Sigmoid colon (tissue), 7 donors: ENCODE results near the gene KIR2DL3. TPM values are rescaled to one million over a fixed set of nuclear protein-coding genes. Genes with fewer than 3 reads are reported as not detected.

Experiments
- DNase-seq: peaks from one replicate; pipeline ENCODE4 v3.0.0-alpha.2; 2019
- H3K27ac ChIP-seq, 4 donors: fragments of 200-600 bp; sonication (generic); one replicate each; pipeline ENCODE4 v1.5.1; 2016 to 2019; ENCODE audit warnings: mild to moderate bottlenecking in 1 of 4
- H3K27me3 ChIP-seq, 3 donors: fragments of 200-600 bp; sonication (generic); one replicate each; pipeline ENCODE4 v1.5.1; 2019; ENCODE audit warnings: mild to moderate bottlenecking in 1 of 3
- H3K36me3 ChIP-seq, 4 donors: fragments of 200-600 bp; sonication (generic); one replicate each; pipeline ENCODE4 v1.5.1; 2016 to 2019
- H3K4me1 ChIP-seq, 4 donors: fragments of 200-600 bp; sonication (generic); one replicate each; pipeline ENCODE4 v1.5.1; 2017 to 2019
- H3K4me3 ChIP-seq, 4 donors: fragments of 200-600 bp; sonication (generic); one replicate each; pipeline ENCODE4 v1.5.1; 2017 to 2019; ENCODE audit warnings: mild to moderate bottlenecking in 2 of 4, moderate library complexity in 1 of 4
- H3K9me3 ChIP-seq, 4 donors: fragments of 200-600 bp in 3 of 4; sonication (generic) in 3 of 4; one replicate each; pipeline versions ENCODE4 v1.5.1 to v1.6.1; 2013 to 2019
- EP300 ChIP-seq, 4 donors: sonication (generic); formaldehyde crosslinking; IDR thresholded peaks; one replicate each; pipeline ENCODE4 v1.6.1; 2017; ENCODE audit warnings: antibody characterized with exemption in 4 of 4
- POLR2A ChIP-seq, 2 donors: fragments of 450-650 bp; IDR thresholded peaks; one replicate each; pipeline ENCODE4 v1.6.1; 2016; ENCODE audit warnings: antibody characterized with exemption in 2 of 2, mild to moderate bottlenecking in 2 of 2, moderate library complexity in 2 of 2
- POLR2AphosphoS5 ChIP-seq, 4 donors: sonication (generic); formaldehyde crosslinking; IDR thresholded peaks; one replicate each; pipeline ENCODE4 v1.6.1; 2017; ENCODE audit warnings: antibody characterized with exemption in 4 of 4
- WGBS, 2 donors: extraction: QIAGEN DNeasy Blood & Tissue Kit; methylation state at CpG; one replicate each; pipeline ENCODE4 v1.1.7; 2013; 5-methylcytosine and 5-hydroxymethylcytosine counted together
- intact Hi-C: fragments of 100-400 bp; cut with DNase I; formaldehyde crosslinking; loops from one replicate; pipeline ENCODE4 v1.15.1; 2023
- polyA plus RNA-seq, 3 donors: library from polyadenylated mRNA; stranded (reverse); fragments of 200-250 nt; gene quantifications; one replicate each; pipeline ENCODE4 v1.2.3, GENCODE V29; 2013
- small RNA-seq, 3 donors: library from RNA; depleted of rRNA; stranded (forward); fragments of <200 nt; gene quantifications; one replicate each; pipeline ENCODE3, GENCODE V24; 2016
- total RNA-seq, 4 donors: library from RNA; depleted of rRNA; stranded (reverse); fragments of >200 nt; gene quantifications; one replicate each; pipeline ENCODE4 v1.1.0, GENCODE V29; 2016
- TF ChIP-seq, protein P1 (sequence below), 4 experiments: fragments of 450-650 bp in 3 of 4; fragments of 200-600 bp in 1 of 4; IDR thresholded peaks; one replicate each; pipeline ENCODE4 v1.5.1; 2016 to 2019; ENCODE audit warnings: antibody characterized with exemption in 4 of 4, mild to moderate bottlenecking in 3 of 4, moderate library complexity in 2 of 4
- donor health status: healthy with polysubstance abuse.
- donor health status: Bipolar disorder and iron deficiency.
- donor health status: healthy.

KIR2DL3 gene
- total and polyA plus RNA-seq, 7 donors, result 0.07 TPM; not detected in 6

DNA sequence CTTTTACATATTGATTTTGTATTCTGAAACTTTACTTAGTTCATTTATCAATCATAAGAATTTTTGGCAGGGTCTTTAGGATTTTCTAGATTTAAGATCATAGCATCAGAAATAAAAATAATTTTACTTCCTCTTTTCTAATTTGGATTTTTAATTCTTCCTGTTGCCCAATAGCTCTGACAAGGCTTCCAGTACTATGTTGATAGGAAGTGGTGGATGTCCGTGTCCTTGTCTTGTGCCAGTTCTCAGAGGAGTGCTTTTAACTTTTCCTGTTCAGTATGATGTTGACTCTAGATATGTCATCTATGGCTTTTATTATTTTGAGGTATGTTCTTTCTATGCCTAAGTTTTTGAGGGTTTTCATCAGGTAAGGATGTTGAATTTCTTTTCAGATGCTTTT is 57.4 kb downstream of the KIR2DL3 start:
- Histone ChIP-seq H3K4me3 (no peak overlapping the region), H3K27me3 (no peaks in the 10 kb centered on the region), H3K36me3 (no peaks in the 10 kb centered on the region), H3K9me3 (peaks cover 0 to 3% (median under 1%) of the 10 kb centered on the region in 4 donors), H3K27ac (no peak overlapping the region), H3K4me1 (no peaks in the 10 kb centered on the region)
- DNase-seq, result no peak
- WGBS, 2 donors, result 35 to 61% methylated on average over 1 of the region's 1 CpG
- TF ChIP-seq EP300 (IDR thresholded peaks at IDR 0.05) (no peak), POLR2AphosphoS5 (IDR thresholded peaks at IDR 0.05) (no peak), POLR2A (IDR thresholded peaks at IDR 0.05) (no peak)
- TF ChIP-seq, protein P1, sequence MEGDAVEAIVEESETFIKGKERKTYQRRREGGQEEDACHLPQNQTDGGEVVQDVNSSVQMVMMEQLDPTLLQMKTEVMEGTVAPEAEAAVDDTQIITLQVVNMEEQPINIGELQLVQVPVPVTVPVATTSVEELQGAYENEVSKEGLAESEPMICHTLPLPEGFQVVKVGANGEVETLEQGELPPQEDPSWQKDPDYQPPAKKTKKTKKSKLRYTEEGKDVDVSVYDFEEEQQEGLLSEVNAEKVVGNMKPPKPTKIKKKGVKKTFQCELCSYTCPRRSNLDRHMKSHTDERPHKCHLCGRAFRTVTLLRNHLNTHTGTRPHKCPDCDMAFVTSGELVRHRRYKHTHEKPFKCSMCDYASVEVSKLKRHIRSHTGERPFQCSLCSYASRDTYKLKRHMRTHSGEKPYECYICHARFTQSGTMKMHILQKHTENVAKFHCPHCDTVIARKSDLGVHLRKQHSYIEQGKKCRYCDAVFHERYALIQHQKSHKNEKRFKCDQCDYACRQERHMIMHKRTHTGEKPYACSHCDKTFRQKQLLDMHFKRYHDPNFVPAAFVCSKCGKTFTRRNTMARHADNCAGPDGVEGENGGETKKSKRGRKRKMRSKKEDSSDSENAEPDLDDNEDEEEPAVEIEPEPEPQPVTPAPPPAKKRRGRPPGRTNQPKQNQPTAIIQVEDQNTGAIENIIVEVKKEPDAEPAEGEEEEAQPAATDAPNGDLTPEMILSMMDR (IDR thresholded peaks at IDR 0.05), result no peak
- intact Hi-C loops, result no loop called here

Small RNAs within 50 kb of the gene (small RNA-seq; reads per million reads assigned to genes)
- gene AC245128.2 (0 reads per million in 3 donors), gene KIR3DP1 (0 reads per million in 3 donors)

Other genes starting within 250 kb of the KIR2DL3 start
- not detected for gene LAIR2, start 235.7 kb upstream of the KIR2DL3 start, total RNA-seq
- 1 to 10 TPM in 1 of 3 donors, not detected in 2; 1.9 TPM for gene LAIR2, start 235.7 kb upstream of the KIR2DL3 start, polyA plus RNA-seq
- gene LILRA2, start 164.7 kb upstream of the KIR2DL3 start, total RNA-seq, result 1 to 10 TPM in 3 of 4 donors, not detected in 1; 3.1 to 3.4 (median 3.2) TPM
- gene LILRA2, start 164.7 kb upstream of the KIR2DL3 start, polyA plus RNA-seq, result 1 to 10 TPM in 2 of 3 donors, under 1 TPM in 1; 0.66 to 3.2 (median 2.4) TPM
- gene LILRA1, start 144.9 kb upstream of the KIR2DL3 start, total RNA-seq, result 1 to 10 TPM in 2 of 4 donors, under 1 TPM in 2; 0.66 to 2.3 (median 0.91) TPM
- gene LILRA1, start 144.9 kb upstream of the KIR2DL3 start, polyA plus RNA-seq, result under 1 TPM in 1 of 3 donors, not detected in 2; 0.54 TPM
- 1 to 10 TPM; 1.8 to 5.8 (median 3.0) TPM for gene LILRB1, start 108.0 kb upstream of the KIR2DL3 start, total RNA-seq
- gene LILRB1, start 108.0 kb upstream of the KIR2DL3 start, polyA plus RNA-seq, result 10 to 100 TPM in 1 of 3 donors, 1 to 10 TPM in 2; 3.7 to 11.7 (median 6.6) TPM
- 1 to 10 TPM; 1.4 to 6.4 (median 4.3) TPM for gene LILRB4, start 75.5 kb upstream of the KIR2DL3 start, total RNA-seq
- gene LILRB4, start 75.5 kb upstream of the KIR2DL3 start, polyA plus RNA-seq, result 10 to 100 TPM in 2 of 3 donors, 1 to 10 TPM in 1; 3.0 to 23.8 (median 15.8) TPM
- not detected for gene KIR3DL3, start 14.1 kb upstream of the KIR2DL3 start, total RNA-seq
- under 1 TPM in 1 of 3 donors, not detected in 2; 0.06 TPM for gene KIR3DL3, start 14.1 kb upstream of the KIR2DL3 start, polyA plus RNA-seq
- not detected for gene KIR2DL1, start 31.3 kb downstream of the KIR2DL3 start, total RNA-seq
- under 1 TPM in 1 of 3 donors, not detected in 2; 0.06 TPM for gene KIR2DL1, start 31.3 kb downstream of the KIR2DL3 start, polyA plus RNA-seq
- not detected for gene KIR2DL4, start 65.1 kb downstream of the KIR2DL3 start, total RNA-seq
- under 1 TPM in 1 of 3 donors, not detected in 2; 0.45 TPM for gene KIR2DL4, start 65.1 kb downstream of the KIR2DL3 start, polyA plus RNA-seq
- gene KIR3DL1, start 78.0 kb downstream of the KIR2DL3 start, total RNA-seq, result not detected
- under 1 TPM in 1 of 3 donors, not detected in 2; 0.04 TPM for gene KIR3DL1, start 78.0 kb downstream of the KIR2DL3 start, polyA plus RNA-seq
- not detected for gene KIR2DS4, start 94.2 kb downstream of the KIR2DL3 start, total RNA-seq
- gene KIR2DS4, start 94.2 kb downstream of the KIR2DL3 start, polyA plus RNA-seq, result under 1 TPM in 1 of 3 donors, not detected in 2; 0.10 TPM
- gene KIR3DL2, start 111.9 kb downstream of the KIR2DL3 start, total RNA-seq, result not detected
- under 1 TPM in 1 of 3 donors, not detected in 2; 0.22 TPM for gene KIR3DL2, start 111.9 kb downstream of the KIR2DL3 start, polyA plus RNA-seq
- gene FCAR, start 135.7 kb downstream of the KIR2DL3 start, total RNA-seq, result 1 to 10 TPM in 1 of 4 donors, under 1 TPM in 1, not detected in 2; 0.49 to 1.2 TPM
- gene FCAR, start 135.7 kb downstream of the KIR2DL3 start, polyA plus RNA-seq, result 1 to 10 TPM in 1 of 3 donors, under 1 TPM in 1, not detected in 1; 0.17 to 2.1 TPM
- not detected for gene NCR1, start 167.6 kb downstream of the KIR2DL3 start, total RNA-seq
- gene NCR1, start 167.6 kb downstream of the KIR2DL3 start, polyA plus RNA-seq, result under 1 TPM in 1 of 3 donors, not detected in 2; 0.60 TPM
- not detected for gene NLRP7, start 209.0 kb downstream of the KIR2DL3 start, total RNA-seq
- gene NLRP7, start 209.0 kb downstream of the KIR2DL3 start, polyA plus RNA-seq, result under 1 TPM in 1 of 3 donors, not detected in 2; 0.07 TPM
- gene NLRP2, start 227.9 kb downstream of the KIR2DL3 start, total RNA-seq, result 1 to 10 TPM in 1 of 4 donors, under 1 TPM in 2, not detected in 1; 0.36 to 1.8 (median 0.55) TPM
- gene NLRP2, start 227.9 kb downstream of the KIR2DL3 start, polyA plus RNA-seq, result 1 to 10 TPM; 3.9 to 9.7 (median 5.4) TPM